ENCODE measurements around the gene RFTN1.

DNA sequence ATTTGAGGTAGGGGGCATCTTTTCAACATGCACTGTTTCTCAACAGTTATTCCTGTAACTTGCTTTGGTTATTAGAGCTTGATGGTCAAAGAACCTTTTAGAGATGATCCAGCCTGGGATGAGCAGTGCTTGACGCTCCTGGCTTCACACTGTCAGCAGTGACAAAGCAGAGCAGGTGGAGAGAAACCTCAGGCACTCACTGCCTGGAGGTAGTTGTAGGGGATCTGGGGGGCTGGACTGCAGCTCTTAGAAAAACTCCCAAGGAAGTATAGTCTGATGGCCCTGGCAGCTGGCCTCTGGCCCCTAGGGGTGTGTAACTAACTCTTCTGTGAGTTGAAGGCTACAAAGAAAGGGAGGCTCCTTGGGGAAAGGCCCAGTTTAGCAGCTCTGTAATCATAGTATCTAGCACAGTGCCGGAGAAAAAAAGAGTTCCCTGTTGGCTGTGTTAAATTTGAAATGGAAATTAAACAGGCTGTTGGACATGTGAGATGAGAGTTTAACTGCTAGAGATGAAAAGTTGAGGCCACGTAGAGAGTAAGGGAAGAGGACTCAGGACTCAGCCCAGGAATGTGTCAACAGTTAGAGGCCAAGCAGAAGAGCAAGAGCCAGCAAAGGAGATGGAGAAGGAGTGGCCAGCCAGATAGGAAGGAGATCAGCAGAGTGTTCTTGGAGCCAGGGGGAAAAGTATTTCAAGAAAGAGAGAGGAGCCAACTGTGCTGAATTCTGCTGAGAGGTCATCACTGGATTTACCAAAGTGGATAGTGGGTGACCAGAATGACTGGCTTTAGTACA, 234.3 kb downstream of the RFTN1 start:
- TF ChIP-seq, protein P1, sequence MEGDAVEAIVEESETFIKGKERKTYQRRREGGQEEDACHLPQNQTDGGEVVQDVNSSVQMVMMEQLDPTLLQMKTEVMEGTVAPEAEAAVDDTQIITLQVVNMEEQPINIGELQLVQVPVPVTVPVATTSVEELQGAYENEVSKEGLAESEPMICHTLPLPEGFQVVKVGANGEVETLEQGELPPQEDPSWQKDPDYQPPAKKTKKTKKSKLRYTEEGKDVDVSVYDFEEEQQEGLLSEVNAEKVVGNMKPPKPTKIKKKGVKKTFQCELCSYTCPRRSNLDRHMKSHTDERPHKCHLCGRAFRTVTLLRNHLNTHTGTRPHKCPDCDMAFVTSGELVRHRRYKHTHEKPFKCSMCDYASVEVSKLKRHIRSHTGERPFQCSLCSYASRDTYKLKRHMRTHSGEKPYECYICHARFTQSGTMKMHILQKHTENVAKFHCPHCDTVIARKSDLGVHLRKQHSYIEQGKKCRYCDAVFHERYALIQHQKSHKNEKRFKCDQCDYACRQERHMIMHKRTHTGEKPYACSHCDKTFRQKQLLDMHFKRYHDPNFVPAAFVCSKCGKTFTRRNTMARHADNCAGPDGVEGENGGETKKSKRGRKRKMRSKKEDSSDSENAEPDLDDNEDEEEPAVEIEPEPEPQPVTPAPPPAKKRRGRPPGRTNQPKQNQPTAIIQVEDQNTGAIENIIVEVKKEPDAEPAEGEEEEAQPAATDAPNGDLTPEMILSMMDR (IDR thresholded peaks at IDR 0.05), result no peak
- TF ChIP-seq POLR2A (IDR thresholded peaks at IDR 0.05), result no peak
